ENCODE measurements around the gene HASPIN.

The HASPIN gene

GRCh38 chr17:3739422-3740124, 15.9 kb downstream of the HASPIN start:
- no peak for DNase-seq

- DNase-seq: no peak
Observed at GRCh38 chr17:3740611-3741073, 16.9 kb downstream of the HASPIN start.

- no peak for DNase-seq
Observed at GRCh38 chr17:3744014-3744413, 20.3 kb downstream of the HASPIN start.

- DNase-seq: no peak
Observed at GRCh38 chr17:3745071-3745470, 21.4 kb downstream of the HASPIN start.

GRCh38 chr17:3747805-3748204, 24.1 kb downstream of the HASPIN start:
- DNase-seq: no peak

- no peak for DNase-seq
Observed at GRCh38 chr17:3748576-3748975, 24.9 kb downstream of the HASPIN start.

- DNase-seq: no peak
Observed at GRCh38 chr17:3750296-3750695, 26.6 kb downstream of the HASPIN start.

- DNase-seq: no peak
Observed at GRCh38 chr17:3750926-3751325, 27.2 kb downstream of the HASPIN start.

GRCh38 chr17:3751836-3752235, 28.1 kb downstream of the HASPIN start:
- DNase-seq: no peak

GRCh38 chr17:3753624-3754023, 29.9 kb downstream of the HASPIN start:
- DNase-seq: no peak

GRCh38 chr17:3754066-3754457, 30.4 kb downstream of the HASPIN start:
- DNase-seq: no peak

GRCh38 chr17:3754458-3755334, 31.0 kb downstream of the HASPIN start:
- no peak for DNase-seq

- DNase-seq: no peak
Observed at GRCh38 chr17:3755335-3756030, 31.8 kb downstream of the HASPIN start.

GRCh38 chr17:3759597-3760216, 36.0 kb downstream of the HASPIN start:
- no peak for DNase-seq

- no peak for DNase-seq
Observed at GRCh38 chr17:3761036-3761917, 37.6 kb downstream of the HASPIN start.

GRCh38 chr17:3761918-3762380, 38.2 kb downstream of the HASPIN start:
- DNase-seq: no peak

GRCh38 chr17:3762922-3763776, 39.4 kb downstream of the HASPIN start:
- no peak for DNase-seq

- DNase-seq: no peak
Observed at GRCh38 chr17:3763777-3764170, 40.1 kb downstream of the HASPIN start.

- no peak for DNase-seq
Observed at GRCh38 chr17:3765981-3766380, 42.3 kb downstream of the HASPIN start.

- no peak for DNase-seq
Observed at GRCh38 chr17:3766779-3767178, 43.1 kb downstream of the HASPIN start.

- DNase-seq: no peak
Observed at GRCh38 chr17:3768341-3768740, 44.6 kb downstream of the HASPIN start.
